ENCODE results near the gene RNF187. TPM values are rescaled to one million over a fixed set of nuclear protein-coding genes. Genes with fewer than 3 reads are reported as not detected.
A peak's percentile ranks its signal among the peaks of the same experiment; 100 is the strongest.

The RNF187 gene
- total and polyA plus RNA-seq, 2 of the 13 experiments (the other 11 are each of a cell fraction or from before 2014, with no cell fraction given): 41.3 to 59.4 TPM

GRCh38 chr1:228486596-228487335 lies 416 bp upstream of the RNF187 start (continued):
- no peak for TF ChIP-seq HNRNPUL1 (IDR thresholded peaks at IDR 0.05; ENCODE audit: low read depth, low read length)
- peak; percentile 72; the same call in 1 of the 2 replicates for TF ChIP-seq ZBTB1 (CRISPR knock-in tag; IDR thresholded peaks at IDR 0.05; ENCODE audit: borderline replicate concordance)
- 0 out of 2 replicates have a peak, but pooled peaks have one; percentile 41 for TF ChIP-seq TOE1 (CRISPR knock-in tag; IDR thresholded peaks at IDR 0.05)
- TF ChIP-seq MEIS2 (CRISPR knock-in tag; IDR thresholded peaks at IDR 0.05): peak; percentile 87
- TF ChIP-seq NFAT5 (CRISPR knock-in tag; IDR thresholded peaks at IDR 0.05): peak; percentile 94
- peak; percentile 60; the same call in 1 of the 2 replicates for TF ChIP-seq ATAD3A (CRISPR knock-in tag; IDR thresholded peaks at IDR 0.05)
- TF ChIP-seq, protein P1, sequence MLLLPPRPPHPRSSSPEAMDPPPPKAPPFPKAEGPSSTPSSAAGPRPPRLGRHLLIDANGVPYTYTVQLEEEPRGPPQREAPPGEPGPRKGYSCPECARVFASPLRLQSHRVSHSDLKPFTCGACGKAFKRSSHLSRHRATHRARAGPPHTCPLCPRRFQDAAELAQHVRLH (CRISPR knock-in tag; IDR thresholded peaks at IDR 0.05; ENCODE audit: borderline replicate concordance, low read depth): peak; percentile 93; the same call in 1 of the 2 replicates
- TF ChIP-seq ZNF687 (CRISPR knock-in tag; IDR thresholded peaks at IDR 0.05): peak; percentile 83
- peak; percentile 83 for TF ChIP-seq ERF (CRISPR knock-in tag; IDR thresholded peaks at IDR 0.05)
- TF ChIP-seq TMF1 (CRISPR knock-in tag; IDR thresholded peaks at IDR 0.05; ENCODE audit: low read depth): peak; percentile 81; the same call in 1 of the 2 replicates
- no peak; the same call in none of the 2 replicates for TF ChIP-seq EED (CRISPR knock-in tag; IDR thresholded peaks at IDR 0.05)
- no peak for TF ChIP-seq PCBP1 (IDR thresholded peaks at IDR 0.05; ENCODE audit: borderline replicate concordance, low read depth, low read length)
- peak; percentile 90 for TF ChIP-seq ZNF563 (CRISPR knock-in tag; IDR thresholded peaks at IDR 0.05)
- peak; percentile 90 for TF ChIP-seq ZNF501 (CRISPR knock-in tag; IDR thresholded peaks at IDR 0.05)
- no peak for TF ChIP-seq NFIC (IDR thresholded peaks at IDR 0.05; ENCODE audit: low read length)
- no peak for TF ChIP-seq MED8 (CRISPR knock-in tag; IDR thresholded peaks at IDR 0.05; ENCODE audit: insufficient replicate concordance)
- TF ChIP-seq ZMYM3 (CRISPR knock-in tag; IDR thresholded peaks at IDR 0.05): peak; percentile 22; the same call in 1 of the 2 replicates
- TF ChIP-seq JDP2 (CRISPR knock-in tag; IDR thresholded peaks at IDR 0.05; ENCODE audit: borderline replicate concordance): peak; percentile 7; the same call in 1 of the 2 replicates
- peak; percentile 88; the same call in 1 of the 2 replicates for TF ChIP-seq ZNF251 (CRISPR knock-in tag; IDR thresholded peaks at IDR 0.05)
- peak; percentile 75; the same call in 1 of the 2 replicates for TF ChIP-seq ZNF430 (CRISPR knock-in tag; IDR thresholded peaks at IDR 0.05)
